Motor neuron (in vitro differentiated cells): ENCODE measurements around the gene THOP1. TPM values are rescaled to one million over a fixed set of nuclear protein-coding genes. Genes with fewer than 3 reads are reported as not detected.

Experiments
- ATAC-seq, 8 experiments: fragments of 200-7000 bp; cut with Tn5 transposase; replicated peaks in 6 of 8; 2 replicates each; pipeline ENCODE4 v1.8.0; 2021; ENCODE audit warnings: mild to moderate bottlenecking in 8 of 8, moderate library complexity in 8 of 8
- H3K27ac ChIP-seq, 2 donors: fragments of 250-450 bp; sonication (Bioruptor Pico); 2 replicates each; pipeline ENCODE4 v1.9.0; 2021; ENCODE audit warnings: antibody characterized with exemption in 2 of 2, mild to moderate bottlenecking in 2 of 2, moderate library complexity in 1 of 2
- H3K4me1 ChIP-seq, 2 donors: fragments of 250-450 bp; sonication (Bioruptor Pico); replicated peaks in 1 of 2; 2 replicates each; pipeline ENCODE4 v1.6.1; 2021; ENCODE audit warnings: antibody characterized with exemption in 2 of 2, mild to moderate bottlenecking in 2 of 2, moderate library complexity in 1 of 2
- H3K4me3 ChIP-seq, 5 donors: fragments of 250-450 bp; sonication (Bioruptor Pico); 2 replicates each; pipeline ENCODE4 v1.9.0; 2021; ENCODE audit warnings: antibody characterized with exemption in 5 of 5, mild to moderate bottlenecking in 5 of 5, moderate library complexity in 4 of 5
- WGBS, 10 experiments: fragments of 450-650 bp; shearing (Covaris generic); methylation state at CpG; one replicate each; pipeline ENCODE4 v1.0.0; 2022; 5-methylcytosine and 5-hydroxymethylcytosine counted together
- in situ Hi-C, 9 experiments: fragments of 400-800 bp; cut with MboI; loops; one replicate each; pipeline ENCODE4 v1.15.0; 2021; ENCODE audit warnings: low sequenced_read_pairs in 9 of 9, low pct_unique_long_range_greater_than_20kb in 2 of 9; ENCODE audit not compliant: unreplicated experiment in 9 of 9
- total RNA-seq, 8 experiments: library from RNA; unstranded; fragments of 300-600 nt; gene quantifications; 2 replicates each; pipeline versions ENCODE4 v1.2.3 to v1.2.4, GENCODE V29; 2022

Gene THOP1
- total RNA-seq, 8 experiments from 2014 or later, result 27.5 to 108 (median 41.7) TPM

DNA sequence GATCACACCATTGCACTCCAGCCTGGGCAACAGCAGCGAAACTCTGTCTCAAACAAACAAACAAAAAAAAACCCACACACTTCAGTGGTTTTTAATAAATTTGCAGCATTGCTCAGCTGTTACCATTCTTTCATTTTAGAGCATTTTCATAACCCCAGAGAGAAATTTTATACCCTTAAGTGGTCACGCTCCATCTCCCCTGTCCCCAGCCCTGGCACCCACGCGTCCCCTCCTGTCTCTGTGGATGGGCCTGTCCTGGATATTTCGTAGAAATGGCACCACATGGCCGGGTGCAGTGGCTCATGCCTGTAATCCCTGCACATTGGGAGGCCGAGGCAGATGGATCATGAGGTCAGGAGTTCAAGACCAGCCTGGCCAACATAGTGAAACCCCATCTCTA, 7.8 kb downstream of the THOP1 start:
- Histone ChIP-seq H3K4me3 (no peak overlapping the region), H3K27ac (no peak overlapping the region), H3K4me1 (no peaks in the 10 kb centered on the region)
- WGBS, 10 experiments, result 60 to 100% (median 98%) methylated on average over 1 to 6 of the region's 7 CpGs; no CpG with 5 or more reads in 4 of the 10 experiments
- in situ Hi-C loops, result no loop called here
- ATAC-seq, result no peak

DNA sequence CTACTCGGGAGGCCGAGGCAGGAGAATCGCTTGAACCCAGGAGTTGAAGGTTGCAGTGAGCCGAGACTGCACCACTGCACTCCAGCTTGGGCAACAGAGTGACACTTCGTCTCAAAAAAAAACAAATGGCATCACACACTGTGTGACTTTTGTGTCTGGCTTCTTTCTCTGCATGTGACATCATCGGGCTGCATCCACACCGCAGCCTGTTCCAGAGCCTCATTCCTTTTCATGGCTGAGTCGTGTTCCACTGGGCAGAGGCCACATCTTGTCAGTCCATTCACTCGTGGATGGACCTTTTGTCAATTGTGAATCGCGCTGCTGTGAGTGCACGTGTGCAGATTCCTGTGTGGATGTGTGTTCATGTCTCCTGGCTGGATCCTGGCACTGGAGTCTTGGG, 8.3 kb downstream of the THOP1 start:
- no peak overlapping the region for H3K27ac ChIP-seq
- WGBS, 10 experiments, result 96 to 100% (median 100%) methylated on average over 1 to 8 of the region's 12 CpGs; no CpG with 5 or more reads in 4 of the 10 experiments
- ATAC-seq, result no peak
- H3K4me1 ChIP-seq, result no peaks in the 10 kb centered on the region
- in situ Hi-C loops, result no loop called here
- no peak overlapping the region for H3K4me3 ChIP-seq

GRCh38 chr19:2795827-2796658, 10.7 kb downstream of the THOP1 start:
- 88 to 100% (median 100%) methylated on average over 1 to 9 of the region's 27 CpGs; no CpG with 5 or more reads in 4 of the 10 experiments for WGBS, 10 experiments
- H3K27ac ChIP-seq, result no peak overlapping the region
- H3K4me1 ChIP-seq, result no peaks in the 10 kb centered on the region
- ATAC-seq, result peak in 5 of 8 experiments; percentile 5 to 36 (median 25)
- H3K4me3 ChIP-seq, result no peak overlapping the region
- in situ Hi-C loops, result no loop called here

- in situ Hi-C loops, result no loop called here
- no peak overlapping the region for H3K4me3 ChIP-seq
- 80 to 100% (median 93%) methylated on average over 1 to 6 of the region's 23 CpGs; no CpG with 5 or more reads in 5 of the 10 experiments for WGBS, 10 experiments
- no peak overlapping the region for H3K27ac ChIP-seq
- H3K4me1 ChIP-seq, result no peaks in the 10 kb centered on the region
- peak in 5 of 8 experiments; percentile 4 to 21 (median 15) for ATAC-seq
Measured at GRCh38 chr19:2796659-2797266, 11.5 kb downstream of the THOP1 start.

- ATAC-seq, result no peak
- 92 to 100% (median 96%) methylated on average over 2 to 11 of the region's 15 CpGs; no CpG with 5 or more reads in 2 of the 10 experiments for WGBS, 10 experiments
- H3K4me3 ChIP-seq, result no peak overlapping the region
- H3K27ac ChIP-seq, result no peak overlapping the region
- in situ Hi-C loops, result no loop called here
- no peaks in the 10 kb centered on the region for H3K4me1 ChIP-seq
Measured at GRCh38 chr19:2797280-2797679, 12.0 kb downstream of the THOP1 start.

DNA sequence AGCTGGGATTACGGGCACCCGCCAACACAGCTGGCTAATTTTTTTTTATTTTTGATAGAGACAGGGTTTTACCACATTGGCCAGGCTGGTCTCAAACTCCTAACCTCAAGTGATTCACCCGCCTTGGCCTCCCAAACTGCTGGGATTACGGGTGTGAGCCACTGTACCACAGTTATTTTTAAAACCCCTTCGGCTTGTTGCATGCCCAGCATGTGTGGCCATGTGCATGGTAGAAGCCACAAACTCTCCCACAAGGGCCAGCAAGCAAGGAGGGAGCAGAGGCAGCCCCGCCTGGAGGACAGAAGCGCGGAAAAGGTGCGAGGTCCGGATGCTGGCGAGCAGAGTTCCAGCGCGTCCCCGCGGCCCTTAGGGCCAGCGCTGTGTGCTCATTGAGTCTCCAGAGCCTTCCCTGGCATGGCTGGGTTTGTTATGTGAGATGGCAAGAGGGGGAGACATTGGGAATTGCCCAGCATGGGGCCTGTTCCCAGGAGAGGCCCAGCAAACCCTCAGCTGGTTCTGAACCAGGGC, 12.9 kb downstream of the THOP1 start:
- ATAC-seq, result no peak
- in situ Hi-C loops, result no loop called here
- no peaks in the 10 kb centered on the region for H3K4me1 ChIP-seq
- H3K27ac ChIP-seq, result no peak overlapping the region
- H3K4me3 ChIP-seq, result no peak overlapping the region
- WGBS, 10 experiments, result 90 to 100% (median 99%) methylated on average over 1 to 10 of the region's 16 CpGs; no CpG with 5 or more reads in 4 of the 10 experiments

DNA sequence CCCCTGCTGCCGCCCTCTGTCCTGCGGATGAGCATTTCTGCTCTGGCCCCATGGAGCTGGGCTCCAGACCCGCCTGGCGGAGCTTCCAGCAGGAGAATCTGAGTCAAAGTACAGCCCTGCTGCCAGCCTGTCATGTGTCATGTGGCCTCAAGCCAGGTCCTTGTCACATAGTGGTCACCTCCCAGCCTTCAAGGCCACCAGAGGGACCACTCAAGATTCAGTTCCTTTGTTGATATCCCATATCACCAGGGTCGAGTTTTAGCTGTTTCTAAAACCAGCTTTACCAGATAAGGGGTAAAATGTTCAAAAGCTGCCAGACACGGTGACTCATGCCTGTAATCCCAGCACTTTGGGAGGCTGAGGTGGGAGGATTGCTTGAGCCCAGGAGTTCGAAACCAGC, 13.4 kb downstream of the THOP1 start:
- no peak for ATAC-seq
- in situ Hi-C loops, result no loop called here
- 76 to 100% (median 88%) methylated on average over 1 to 5 of the region's 7 CpGs; no CpG with 5 or more reads in 4 of the 10 experiments for WGBS, 10 experiments
- Histone ChIP-seq H3K27ac (no peak overlapping the region), H3K4me3 (no peak overlapping the region), H3K4me1 (no peaks in the 10 kb centered on the region)

DNA sequence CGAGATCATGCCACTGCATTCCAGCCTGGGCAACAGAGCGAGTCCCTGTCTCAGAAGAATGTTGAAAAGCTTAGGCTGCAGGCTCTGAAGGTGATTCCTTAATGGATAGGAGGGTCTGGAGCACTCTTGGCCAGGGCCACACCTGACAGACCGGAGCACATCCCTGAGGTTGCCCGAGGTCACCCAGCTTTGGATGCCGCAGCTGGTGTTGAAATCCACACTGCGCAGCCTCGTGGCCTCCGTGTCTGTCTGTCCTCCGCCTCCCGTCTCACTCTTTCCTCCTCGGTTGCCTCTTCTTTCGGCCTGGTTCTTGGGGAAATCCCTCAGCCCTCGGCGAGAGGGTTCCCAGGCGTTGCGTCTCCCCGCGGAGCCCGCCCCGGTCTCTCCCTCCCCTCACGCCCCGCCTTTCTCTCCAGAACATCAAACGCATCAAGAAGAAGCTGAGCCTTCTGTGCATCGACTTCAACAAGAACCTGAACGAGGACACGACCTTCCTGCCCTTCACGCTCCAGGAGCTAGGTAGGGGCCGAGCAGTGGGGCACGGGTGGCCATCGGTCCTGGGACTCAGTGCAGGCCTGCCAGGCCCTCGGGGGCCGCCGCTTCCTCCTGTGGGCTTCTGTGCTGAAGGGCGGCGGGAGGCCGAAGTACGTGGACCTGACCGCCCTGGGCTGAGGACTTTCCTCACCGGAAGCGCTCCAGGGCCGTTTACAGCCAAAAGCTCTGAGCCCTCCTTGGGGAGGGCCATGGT, 14.1 kb downstream of the THOP1 start:
- H3K4me1 ChIP-seq, result no peaks in the 10 kb centered on the region
- H3K27ac ChIP-seq, result no peak overlapping the region
- WGBS, 10 experiments, result 90 to 100% (median 97%) methylated on average over 1 to 10 of the region's 41 CpGs; no CpG with 5 or more reads in 6 of the 10 experiments
- in situ Hi-C loops, result no loop called here
- ATAC-seq, result no peak
- no peak overlapping the region for H3K4me3 ChIP-seq

- no peak overlapping the region for H3K4me3 ChIP-seq
- H3K27ac ChIP-seq, result no peak overlapping the region
- no peak for ATAC-seq
- 89 to 98% (median 96%) methylated on average over 3 to 8 of the region's 22 CpGs; no CpG with 5 or more reads in 7 of the 10 experiments for WGBS, 10 experiments
- no peaks in the 10 kb centered on the region for H3K4me1 ChIP-seq
- in situ Hi-C loops, result no loop called here
Measured at GRCh38 chr19:2800506-2800905, 15.2 kb downstream of the THOP1 start.

DNA sequence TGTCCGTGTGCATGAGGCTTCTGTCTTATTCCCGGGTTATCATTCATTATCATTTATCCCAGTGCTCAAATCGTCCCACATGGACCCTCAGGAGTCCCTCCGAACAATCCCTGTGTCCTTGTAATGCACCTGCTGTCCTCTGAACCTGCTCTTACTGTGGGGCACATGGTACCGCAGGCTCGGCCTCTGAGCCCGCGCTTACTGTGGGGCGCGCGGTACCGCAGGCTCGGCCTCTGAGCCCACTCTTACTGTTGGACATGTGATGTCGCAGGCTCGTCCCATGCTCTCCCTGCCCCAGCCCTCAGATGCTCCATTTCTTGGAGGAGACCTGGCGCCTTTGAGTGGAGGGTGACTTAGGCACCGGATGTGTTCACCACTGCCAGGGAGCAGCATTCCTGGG, 17.5 kb downstream of the THOP1 start:
- ATAC-seq, result no peak
- in situ Hi-C loops, result no loop called here
- Histone ChIP-seq H3K4me1 (no peaks in the 10 kb centered on the region), H3K4me3 (no peak overlapping the region), H3K27ac (no peak overlapping the region)
- WGBS, 10 experiments, result 93 to 100% (median 96%) methylated on average over 1 to 14 of the region's 17 CpGs; no CpG with 5 or more reads in 3 of the 10 experiments

GRCh38 chr19:2803486-2804155, 18.3 kb downstream of the THOP1 start:
- in situ Hi-C loops, result no loop called here

GRCh38 chr19:2804156-2805004, 19.1 kb downstream of the THOP1 start:
- H3K4me3 ChIP-seq, result no peak overlapping the region
- no peaks in the 10 kb centered on the region for H3K4me1 ChIP-seq
- in situ Hi-C loops, result no loop called here
- ATAC-seq, result no peak
- H3K27ac ChIP-seq, result no peak overlapping the region
- WGBS, 10 experiments, result 80 to 100% (median 94%) methylated on average over 1 to 11 of the region's 27 CpGs; no CpG with 5 or more reads in 6 of the 10 experiments

More at GRCh38 chr19:2803486-2804155, 18.3 kb downstream of the THOP1 start:
- no peak for ATAC-seq
- H3K4me3 ChIP-seq, result no peak overlapping the region
- H3K4me1 ChIP-seq, result no peaks in the 10 kb centered on the region
- whole genome bisulfite sequencing, 10 experiments, result 73 to 100% (median 98%) methylated on average over 1 to 11 of the region's 29 CpGs; no CpG with 5 or more reads in 4 of the 10 experiments
- no peak overlapping the region for H3K27ac ChIP-seq
